ENCODE measurements around the gene ENTREP1.

The ENTREP1 gene

DNA sequence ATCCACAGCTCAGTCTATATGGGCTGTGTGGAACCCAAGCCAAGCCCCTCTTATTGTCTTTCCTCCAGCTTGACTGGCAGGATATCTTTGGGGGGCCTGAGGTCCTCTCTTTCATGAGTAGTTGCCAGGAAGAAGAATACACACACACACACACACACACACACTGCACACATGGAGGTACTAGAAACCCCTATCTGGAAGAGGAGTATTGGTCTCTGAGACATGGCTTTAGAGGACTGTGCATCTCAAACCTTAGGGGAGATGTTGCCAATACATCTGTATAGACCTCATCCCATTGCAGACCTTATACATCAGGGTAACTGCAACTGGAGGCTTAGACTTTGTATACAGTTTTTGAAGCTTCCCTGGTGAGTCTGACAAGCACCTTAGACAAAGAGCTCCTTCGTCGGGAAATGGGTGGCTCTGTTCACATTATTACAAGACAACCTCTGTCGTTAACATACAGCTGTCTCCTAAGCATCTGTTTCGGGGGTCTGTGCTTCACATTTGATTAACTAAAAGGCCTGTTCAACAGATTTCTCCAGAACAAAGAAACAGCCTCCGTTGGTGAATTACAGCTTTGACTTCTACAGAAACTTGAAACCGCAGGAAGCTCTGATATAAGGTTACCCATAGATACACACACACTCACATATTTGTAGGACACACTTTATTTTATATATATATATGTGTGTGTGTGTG lies 5.5 kb upstream of the ENTREP1 start:
- DNase-seq (ENCODE audit: extremely low read depth, low read depth), result no peak
- H3K4me3 ChIP-seq (replicated peaks; ENCODE audit: low read depth, low read length), result no peak overlapping the region
- TF ChIP-seq, protein P1, sequence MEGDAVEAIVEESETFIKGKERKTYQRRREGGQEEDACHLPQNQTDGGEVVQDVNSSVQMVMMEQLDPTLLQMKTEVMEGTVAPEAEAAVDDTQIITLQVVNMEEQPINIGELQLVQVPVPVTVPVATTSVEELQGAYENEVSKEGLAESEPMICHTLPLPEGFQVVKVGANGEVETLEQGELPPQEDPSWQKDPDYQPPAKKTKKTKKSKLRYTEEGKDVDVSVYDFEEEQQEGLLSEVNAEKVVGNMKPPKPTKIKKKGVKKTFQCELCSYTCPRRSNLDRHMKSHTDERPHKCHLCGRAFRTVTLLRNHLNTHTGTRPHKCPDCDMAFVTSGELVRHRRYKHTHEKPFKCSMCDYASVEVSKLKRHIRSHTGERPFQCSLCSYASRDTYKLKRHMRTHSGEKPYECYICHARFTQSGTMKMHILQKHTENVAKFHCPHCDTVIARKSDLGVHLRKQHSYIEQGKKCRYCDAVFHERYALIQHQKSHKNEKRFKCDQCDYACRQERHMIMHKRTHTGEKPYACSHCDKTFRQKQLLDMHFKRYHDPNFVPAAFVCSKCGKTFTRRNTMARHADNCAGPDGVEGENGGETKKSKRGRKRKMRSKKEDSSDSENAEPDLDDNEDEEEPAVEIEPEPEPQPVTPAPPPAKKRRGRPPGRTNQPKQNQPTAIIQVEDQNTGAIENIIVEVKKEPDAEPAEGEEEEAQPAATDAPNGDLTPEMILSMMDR (IDR thresholded peaks at IDR 0.05; ENCODE audit: low read depth, low read length, missing control alignments), result no peak

- TF ChIP-seq, protein P1 (IDR thresholded peaks at IDR 0.05; ENCODE audit: low read depth, low read length, missing control alignments), result no peak
- no peak overlapping the region for H3K4me3 ChIP-seq (replicated peaks; ENCODE audit: low read depth, low read length)
- no peak for DNase-seq (ENCODE audit: extremely low read depth, low read depth)
Measured at GRCh38 chr9:69322256-69322655, 2.8 kb upstream of the ENTREP1 start.

- TF ChIP-seq, protein P1 (IDR thresholded peaks at IDR 0.05; ENCODE audit: low read depth, low read length, missing control alignments), result no peak
- no peak overlapping the region for H3K4me3 ChIP-seq (replicated peaks; ENCODE audit: low read depth, low read length)
- DNase-seq (ENCODE audit: extremely low read depth, low read depth), result no peak
Measured at GRCh38 chr9:69323861-69324260, 1.2 kb upstream of the ENTREP1 start.

GRCh38 chr9:69325409-69326212 lies 596 bp downstream of the ENTREP1 start:
- no peak for DNase-seq (ENCODE audit: extremely low read depth, low read depth)
- TF ChIP-seq, protein P1 (IDR thresholded peaks at IDR 0.05; ENCODE audit: low read depth, low read length, missing control alignments), result no peak
- H3K4me3 ChIP-seq (replicated peaks; ENCODE audit: low read depth, low read length), result no peak overlapping the region

GRCh38 chr9:69326261-69326660 lies 1.2 kb downstream of the ENTREP1 start:
- DNase-seq (ENCODE audit: extremely low read depth, low read depth), result no peak
- TF ChIP-seq, protein P1 (IDR thresholded peaks at IDR 0.05; ENCODE audit: low read depth, low read length, missing control alignments), result no peak
- H3K4me3 ChIP-seq (replicated peaks; ENCODE audit: low read depth, low read length), result no peak overlapping the region

DNA sequence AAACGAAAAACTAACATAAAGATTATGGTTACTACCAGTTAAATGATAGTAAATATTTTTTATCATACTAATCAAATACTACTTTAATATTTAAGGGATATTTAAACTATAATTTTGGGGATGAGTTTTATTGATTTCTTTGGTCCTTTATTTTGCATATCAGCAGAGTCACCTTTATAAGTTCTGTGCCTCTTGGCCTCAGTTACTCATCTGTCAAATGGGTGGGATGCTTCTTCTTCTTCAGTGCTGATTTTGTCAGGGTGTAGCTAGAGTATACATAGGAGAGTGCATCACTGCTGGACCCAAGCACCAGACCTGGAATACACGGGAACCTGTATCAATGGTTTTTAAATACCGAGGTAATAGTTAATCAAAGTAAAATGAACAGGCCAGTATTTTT lies 5.6 kb downstream of the ENTREP1 start:
- TF ChIP-seq, protein P1 (IDR thresholded peaks at IDR 0.05; ENCODE audit: low read depth, low read length, missing control alignments), result no peak
- DNase-seq (ENCODE audit: extremely low read depth, low read depth), result no peak
- no peak overlapping the region for H3K4me3 ChIP-seq (replicated peaks; ENCODE audit: low read depth, low read length)
